ENCODE results near the gene CDX1.

The CDX1 gene

DNA sequence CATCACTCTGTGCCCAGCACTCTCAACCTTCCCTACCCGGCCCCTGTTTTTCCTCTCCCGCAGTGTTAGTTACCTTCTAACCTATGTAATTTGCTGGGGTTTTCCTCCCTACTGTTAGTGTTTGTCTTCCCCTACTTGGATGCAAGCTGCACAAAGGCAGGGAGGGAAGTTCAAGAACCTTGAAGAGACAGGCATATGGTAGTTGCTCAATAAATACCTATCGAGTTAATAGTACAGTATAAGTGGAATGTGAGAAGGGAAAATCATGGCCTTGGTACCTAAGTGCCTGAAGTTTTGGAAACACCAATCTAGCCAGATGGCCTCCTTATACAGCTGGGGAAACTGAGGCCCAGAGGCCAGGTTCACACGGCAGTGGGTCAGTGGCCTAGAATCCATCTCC, 35.1 kb upstream of the CDX1 start:
- H3K4me3 ChIP-seq (ENCODE audit: low read depth, low read length), result no peak overlapping the region
- TF ChIP-seq, protein P1, sequence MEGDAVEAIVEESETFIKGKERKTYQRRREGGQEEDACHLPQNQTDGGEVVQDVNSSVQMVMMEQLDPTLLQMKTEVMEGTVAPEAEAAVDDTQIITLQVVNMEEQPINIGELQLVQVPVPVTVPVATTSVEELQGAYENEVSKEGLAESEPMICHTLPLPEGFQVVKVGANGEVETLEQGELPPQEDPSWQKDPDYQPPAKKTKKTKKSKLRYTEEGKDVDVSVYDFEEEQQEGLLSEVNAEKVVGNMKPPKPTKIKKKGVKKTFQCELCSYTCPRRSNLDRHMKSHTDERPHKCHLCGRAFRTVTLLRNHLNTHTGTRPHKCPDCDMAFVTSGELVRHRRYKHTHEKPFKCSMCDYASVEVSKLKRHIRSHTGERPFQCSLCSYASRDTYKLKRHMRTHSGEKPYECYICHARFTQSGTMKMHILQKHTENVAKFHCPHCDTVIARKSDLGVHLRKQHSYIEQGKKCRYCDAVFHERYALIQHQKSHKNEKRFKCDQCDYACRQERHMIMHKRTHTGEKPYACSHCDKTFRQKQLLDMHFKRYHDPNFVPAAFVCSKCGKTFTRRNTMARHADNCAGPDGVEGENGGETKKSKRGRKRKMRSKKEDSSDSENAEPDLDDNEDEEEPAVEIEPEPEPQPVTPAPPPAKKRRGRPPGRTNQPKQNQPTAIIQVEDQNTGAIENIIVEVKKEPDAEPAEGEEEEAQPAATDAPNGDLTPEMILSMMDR (IDR thresholded peaks at IDR 0.05; ENCODE audit: insufficient read depth, low read depth, low read length, missing control alignments), result no peak

DNA sequence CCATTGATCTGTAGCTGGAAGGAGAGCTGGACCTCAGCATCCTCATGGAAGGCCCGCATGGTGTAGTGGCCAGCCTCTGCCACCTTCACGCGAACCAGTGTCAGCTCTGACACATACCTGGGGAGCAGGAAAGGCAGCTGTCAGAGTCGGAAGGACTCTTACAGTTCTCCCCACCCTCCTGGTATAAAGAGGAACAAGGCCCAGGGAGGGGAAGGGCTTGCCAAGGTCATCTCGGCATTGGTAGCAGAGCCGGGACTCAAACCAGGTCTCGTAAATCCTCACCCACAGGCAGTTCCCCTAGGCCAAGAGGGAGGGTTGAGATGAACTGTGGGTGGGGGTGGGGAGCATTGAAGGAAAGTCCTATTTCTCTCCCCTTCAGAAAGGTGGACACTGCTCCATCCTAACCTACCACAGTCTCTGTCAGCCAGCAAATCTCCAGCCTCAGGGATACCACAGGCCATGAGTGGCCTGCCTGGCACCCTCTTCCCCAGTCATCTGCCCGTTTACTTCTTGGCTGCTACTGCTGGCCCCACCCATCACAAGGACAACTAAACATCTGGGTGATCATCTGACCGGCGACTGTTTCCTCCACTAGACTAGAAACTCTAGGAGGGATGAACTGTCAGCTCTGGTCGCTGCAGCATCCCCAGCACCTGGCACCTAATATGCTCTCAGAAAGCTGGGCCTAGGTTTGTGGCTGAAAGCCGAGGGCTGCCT, 34.4 kb upstream of the CDX1 start:
- TF ChIP-seq, protein P1 (IDR thresholded peaks at IDR 0.05; ENCODE audit: insufficient read depth, low read depth, low read length, missing control alignments), result no peak

More for the DNA sequence above, 35.1 kb upstream of the CDX1 start:
- DNase-seq (ENCODE audit: low read depth), result no peak

DNA sequence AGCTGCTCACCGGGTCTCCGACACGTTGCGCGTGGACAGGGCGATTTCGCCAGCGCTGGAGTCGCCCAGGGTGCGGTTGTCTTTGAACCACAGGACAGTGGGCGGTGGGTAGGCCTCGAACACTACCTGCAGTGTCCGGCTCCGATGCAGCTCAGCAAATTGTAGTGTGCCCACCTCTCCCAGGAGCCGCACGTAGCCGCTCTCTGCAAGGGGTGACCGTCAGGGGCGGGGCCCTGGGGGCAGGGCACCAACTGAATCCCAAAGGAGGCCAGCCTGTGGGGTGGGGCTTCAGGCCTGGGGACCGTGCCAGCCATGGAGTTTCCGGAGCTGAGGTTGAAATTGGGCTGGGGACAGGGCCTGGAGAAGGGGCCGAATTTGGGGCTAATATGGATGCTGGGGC, 33.8 kb upstream of the CDX1 start:
- DNase-seq (ENCODE audit: low read depth), result no peak
- H3K4me3 ChIP-seq (ENCODE audit: low read depth, low read length), result no peak overlapping the region
- TF ChIP-seq, protein P1 (IDR thresholded peaks at IDR 0.05; ENCODE audit: insufficient read depth, low read depth, low read length, missing control alignments), result no peak

More for the DNA sequence above, 34.4 kb upstream of the CDX1 start:
- no peak for DNase-seq (ENCODE audit: low read depth)
- no peak overlapping the region for H3K4me3 ChIP-seq (ENCODE audit: low read depth, low read length)

DNA sequence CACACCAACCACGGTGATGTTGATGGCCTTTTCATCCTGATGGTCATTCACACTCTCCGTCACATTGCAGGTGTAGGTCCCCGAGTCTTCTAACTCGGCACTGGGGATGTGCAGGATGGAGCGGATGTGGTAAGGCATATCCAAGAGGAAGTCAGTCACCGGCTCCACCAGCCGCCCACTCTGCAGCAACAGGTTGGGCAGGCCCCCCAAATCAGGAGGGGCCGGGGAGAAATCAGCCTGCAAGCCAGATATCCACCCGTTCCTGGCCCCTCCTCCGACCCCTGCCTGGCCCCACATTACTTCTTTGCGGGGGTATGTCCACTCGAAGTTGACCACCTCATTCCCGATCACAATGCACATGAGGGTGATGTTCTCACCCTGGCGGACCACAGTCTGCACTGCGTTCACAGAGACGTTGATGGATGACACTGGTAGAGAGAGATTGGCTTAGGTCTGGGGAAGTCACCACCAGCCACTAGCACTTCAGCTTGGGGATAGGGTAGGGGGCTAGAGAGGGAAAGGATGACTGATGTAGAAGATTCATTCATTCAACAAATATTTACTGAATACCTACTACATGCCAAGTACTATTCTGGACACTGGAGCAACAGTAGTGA, 32.9 kb upstream of the CDX1 start:
- no peak for DNase-seq (ENCODE audit: low read depth)
- TF ChIP-seq, protein P1 (IDR thresholded peaks at IDR 0.05; ENCODE audit: insufficient read depth, low read depth, low read length, missing control alignments), result no peak
- no peak overlapping the region for H3K4me3 ChIP-seq (ENCODE audit: low read depth, low read length)

DNA sequence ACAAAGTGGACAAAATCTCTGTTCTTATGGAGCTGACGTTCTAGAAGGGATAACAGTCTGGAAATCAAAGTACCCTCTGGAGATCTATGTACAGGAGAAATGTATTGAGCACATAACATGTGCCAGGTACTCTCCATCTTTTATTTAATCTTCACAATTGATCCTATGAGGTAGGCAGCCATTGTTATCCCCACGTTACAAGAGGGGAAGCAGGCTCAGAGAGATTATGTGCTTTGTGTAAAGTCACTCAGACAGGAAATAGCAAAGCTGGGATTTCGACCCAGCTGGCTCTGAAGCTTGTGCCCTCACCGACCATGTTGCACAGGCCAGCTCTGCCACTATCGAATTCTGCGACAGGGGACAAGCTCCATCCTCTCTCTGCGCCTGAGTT, 32.4 kb upstream of the CDX1 start:
- no peak overlapping the region for H3K4me3 ChIP-seq (ENCODE audit: low read depth, low read length)
- TF ChIP-seq, protein P1 (IDR thresholded peaks at IDR 0.05; ENCODE audit: insufficient read depth, low read depth, low read length, missing control alignments), result no peak
- no peak for DNase-seq (ENCODE audit: low read depth)

DNA sequence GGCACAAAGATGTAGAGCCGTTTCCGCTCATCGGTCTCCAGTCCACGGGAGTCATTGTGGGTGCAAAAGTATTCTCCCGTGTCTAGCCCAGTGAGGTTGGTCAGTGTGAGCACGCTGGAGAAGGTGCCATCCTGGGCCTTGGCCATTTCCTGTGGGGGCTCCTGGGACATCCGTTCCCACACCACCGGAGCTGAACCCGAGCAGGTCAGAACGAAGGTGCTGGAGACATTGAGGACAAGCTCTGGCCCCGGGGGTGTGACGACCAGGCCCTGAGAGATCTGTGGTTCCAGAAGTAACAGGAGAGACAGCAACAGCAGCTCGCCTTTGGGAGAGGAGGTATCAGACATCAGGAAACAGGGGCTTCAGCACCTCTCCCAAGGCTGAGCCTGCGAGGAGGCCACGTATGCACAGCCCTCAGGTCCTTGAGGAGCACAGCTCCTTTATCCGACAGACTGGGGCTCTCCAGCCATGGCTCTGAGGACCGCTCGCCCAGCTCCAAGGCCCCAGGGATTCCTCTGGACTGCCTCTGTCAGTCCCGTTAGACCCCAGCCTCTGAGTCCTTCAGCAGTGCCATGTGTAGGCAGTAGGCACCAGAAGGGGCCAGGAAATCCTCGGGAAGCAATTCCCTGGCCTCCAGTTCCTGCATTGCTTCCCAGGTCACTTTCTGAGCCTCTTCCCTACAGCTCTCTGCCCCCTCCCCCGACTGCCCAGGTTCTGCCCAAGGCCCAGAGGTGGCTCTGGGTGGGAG, 30.8 kb upstream of the CDX1 start:
- H3K4me3 ChIP-seq (ENCODE audit: low read depth, low read length), result no peak overlapping the region
- no peak for DNase-seq (ENCODE audit: low read depth)
- TF ChIP-seq, protein P1 (IDR thresholded peaks at IDR 0.05; ENCODE audit: insufficient read depth, low read depth, low read length, missing control alignments), result no peak

Measured in GM12865 (cell line).